ENCODE results near the gene SUN5.

SUN5 gene

DNA sequence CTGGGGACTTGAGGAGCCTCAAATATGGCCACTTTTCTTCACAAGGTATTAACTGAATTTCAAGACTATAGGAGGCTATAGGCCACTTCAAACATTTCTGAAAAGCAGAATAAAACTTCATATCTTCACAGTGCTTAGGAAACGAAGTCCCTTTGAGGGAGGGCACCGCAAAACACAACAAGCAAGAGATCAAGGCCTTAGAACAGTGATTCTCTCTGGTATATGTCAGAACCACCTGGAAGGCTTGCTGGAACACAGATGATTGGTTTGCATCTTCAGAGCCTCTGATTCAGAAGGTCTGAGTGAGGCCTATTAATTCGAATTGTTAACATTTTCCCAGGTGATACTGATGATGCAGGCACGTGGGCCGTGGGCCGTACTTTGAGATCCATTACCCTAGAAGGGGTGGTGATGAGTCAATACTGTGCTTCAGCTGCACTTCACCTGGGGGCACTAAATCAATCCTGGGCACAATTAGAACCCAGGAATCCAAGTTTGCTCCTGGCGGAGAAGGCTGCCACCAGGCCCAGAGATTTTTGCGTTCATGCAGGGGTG lies 10.7 kb downstream of the SUN5 start:
- H3K4me3 ChIP-seq (replicated peaks; ENCODE audit: low read depth, low read length): no peak overlapping the region
- DNase-seq (ENCODE audit: extremely low read depth, low read depth): no peak
- no peak for TF ChIP-seq CTCF (IDR thresholded peaks at IDR 0.05; ENCODE audit: low read depth, low read length, missing control alignments)

DNA sequence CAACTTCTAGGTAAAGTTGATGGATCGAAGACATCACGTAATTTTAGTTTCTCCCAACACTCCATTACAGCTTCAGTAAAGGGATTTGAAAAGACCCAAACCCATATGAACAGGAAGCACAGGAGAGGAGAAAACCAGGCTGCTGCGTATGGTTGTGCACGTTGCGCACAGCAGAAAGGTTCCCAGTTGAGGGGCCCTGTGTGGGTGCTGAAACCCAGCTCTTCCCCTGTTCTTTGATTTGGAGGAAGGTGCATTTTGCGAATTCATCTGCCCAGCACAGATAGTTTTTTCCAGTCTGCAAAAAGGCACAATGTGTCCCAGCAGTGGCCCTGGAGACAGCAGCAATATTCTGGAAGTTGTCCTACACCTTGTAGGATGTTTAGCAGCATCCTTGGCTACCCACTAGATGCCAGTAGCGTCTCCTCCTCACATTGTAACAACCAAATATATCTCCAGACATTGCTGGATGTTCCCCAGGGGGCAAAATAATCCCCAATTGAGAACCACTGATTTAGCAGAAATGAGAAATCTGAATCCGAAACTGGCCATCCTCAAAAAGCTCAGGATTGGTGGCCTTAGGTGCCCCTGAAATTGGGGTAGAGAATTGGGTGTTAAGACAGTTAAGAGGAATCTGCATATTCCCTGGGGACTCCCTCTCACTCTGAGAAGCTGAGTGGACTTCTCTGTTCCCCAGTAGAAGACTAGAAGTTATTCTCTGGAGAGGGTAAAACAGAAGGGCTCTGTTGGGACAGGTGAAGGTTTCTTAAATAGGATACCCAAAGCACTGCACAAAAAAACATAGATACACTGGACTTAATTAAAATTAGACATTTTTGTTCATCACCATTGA lies 12.2 kb downstream of the SUN5 start:
- no peak for TF ChIP-seq CTCF (IDR thresholded peaks at IDR 0.05; ENCODE audit: low read depth, low read length, missing control alignments)
- no peak for DNase-seq (ENCODE audit: extremely low read depth, low read depth)
- H3K4me3 ChIP-seq (replicated peaks; ENCODE audit: low read depth, low read length): no peak overlapping the region

- no peak for TF ChIP-seq CTCF (IDR thresholded peaks at IDR 0.05; ENCODE audit: low read depth, low read length, missing control alignments)
- no peak overlapping the region for H3K4me3 ChIP-seq (replicated peaks; ENCODE audit: low read depth, low read length)
- no peak for DNase-seq (ENCODE audit: extremely low read depth, low read depth)
Observed at GRCh38 chr20:32991383-32991782, 12.8 kb downstream of the SUN5 start.

GRCh38 chr20:32990426-32990825 lies 13.8 kb downstream of the SUN5 start:
- H3K4me3 ChIP-seq (replicated peaks; ENCODE audit: low read depth, low read length): no peak overlapping the region
- no peak for TF ChIP-seq CTCF (IDR thresholded peaks at IDR 0.05; ENCODE audit: low read depth, low read length, missing control alignments)
- no peak for DNase-seq (ENCODE audit: extremely low read depth, low read depth)

- no peak for TF ChIP-seq CTCF (IDR thresholded peaks at IDR 0.05; ENCODE audit: low read depth, low read length, missing control alignments)
- DNase-seq (ENCODE audit: extremely low read depth, low read depth): no peak
- H3K4me3 ChIP-seq (replicated peaks; ENCODE audit: low read depth, low read length): no peak overlapping the region
Observed at GRCh38 chr20:32989507-32990283, 14.5 kb downstream of the SUN5 start.

DNA sequence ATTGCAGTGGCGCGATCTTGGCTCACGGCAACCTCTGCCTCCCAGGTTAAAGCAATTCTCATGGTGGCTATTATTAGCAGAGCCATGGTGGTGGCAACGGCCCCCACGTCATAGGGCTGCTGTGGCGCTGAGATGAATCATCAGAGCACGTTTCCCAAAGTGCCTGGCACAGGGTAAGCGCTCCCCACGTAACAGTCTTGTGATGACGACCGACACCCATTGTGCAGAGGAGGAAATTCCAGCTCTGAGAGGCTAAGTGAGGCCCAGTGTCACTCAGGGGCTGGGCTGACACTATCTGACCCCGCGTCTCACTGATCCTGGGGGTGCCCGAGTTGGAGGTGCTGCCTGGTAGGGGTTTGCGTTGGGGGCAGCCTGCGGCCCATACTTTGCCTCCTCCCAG lies 16.2 kb downstream of the SUN5 start:
- TF ChIP-seq CTCF (IDR thresholded peaks at IDR 0.05; ENCODE audit: low read depth, low read length, missing control alignments): no peak
- H3K4me3 ChIP-seq (replicated peaks; ENCODE audit: low read depth, low read length): no peak overlapping the region
- no peak for DNase-seq (ENCODE audit: extremely low read depth, low read depth)
